SK-N-SH (cell line): ENCODE measurements around the gene TFAP2B. TPM values are rescaled to one million over a fixed set of nuclear protein-coding genes. Genes with fewer than 3 reads are reported as not detected.
A peak's percentile ranks its signal among the peaks of the same experiment; 100 is the strongest.

Experiments
- CTCF ChIA-PET: fragments of 300-600, 350-600 bp; formaldehyde crosslinking; extraction: SDS; loops from one replicate; lab custom pipeline; 2021; lab: Yijun Ruan, JAX
- POLR2A ChIA-PET: fragments of 350-600 bp; sonication (Branson Sonifier 250); formaldehyde crosslinking; extraction: SDS; loops from one replicate; lab custom pipeline; 2020; ENCODE audit warnings: antibody characterized with exemption, inconsistent platforms; lab: Yijun Ruan, JAX
- DNase-seq: peaks from one replicate; pipeline ENCODE4 v3.0.0; 2012
- H2AFZ ChIP-seq: fragments of 200-600 bp; sonication (generic); 2 replicates; pipeline ENCODE4 v1.8.1; 2016; ENCODE audit warnings: antibody characterized with exemption, mild to moderate bottlenecking, low read depth
- H3F3A ChIP-seq: fragments of 200-600 bp; sonication (generic); replicated peaks from 2 replicates; pipeline ENCODE3; 2016; ENCODE audit warnings: antibody characterized with exemption, mild to moderate bottlenecking; ENCODE audit not compliant: insufficient read depth
- H3K27ac ChIP-seq, 2 experiments: fragments of 200-500 bp in 1 of 2; fragments of 200-600 bp in 1 of 2; sonication (Bioruptor generic) in 1 of 2; sonication (generic), shearing (Covaris generic) in 1 of 2; 2 replicates each; pipeline versions ENCODE4 v1.5.1 to v1.6.1; 2014 to 2016; ENCODE audit warnings: low read depth in 2 of 2, inconsistent platforms in 1 of 2, low read length in 1 of 2, mild to moderate bottlenecking in 1 of 2, mixed read lengths in 1 of 2
- H3K27me3 ChIP-seq: fragments of 200-600 bp; sonication (generic), shearing (Covaris generic); 2 replicates; pipeline ENCODE4 v1.6.1; 2016; ENCODE audit warnings: mixed run types; ENCODE audit not compliant: insufficient read depth
- H3K36me3 ChIP-seq, 2 experiments: fragments of 200-500 bp in 1 of 2; fragments of 200-600 bp in 1 of 2; sonication (Bioruptor generic) in 1 of 2; sonication (generic) in 1 of 2; replicated peaks in 1 of 2; 2 replicates each; pipeline versions ENCODE3 to v1.5.1; 2014 to 2016; ENCODE audit warnings: low read length in 1 of 2, mild to moderate bottlenecking in 1 of 2; ENCODE audit not compliant: insufficient read depth in 2 of 2, control insufficient read depth in 1 of 2
- H3K4me1 ChIP-seq, 2 experiments: fragments of 200-500 bp in 1 of 2; fragments of 200-600 bp in 1 of 2; sonication (Bioruptor generic) in 1 of 2; sonication (generic), shearing (Covaris generic) in 1 of 2; 2 replicates each; pipeline versions ENCODE4 v1.5.1 to v1.6.1; 2014 to 2016; ENCODE audit warnings: low read depth in 1 of 2, low read length in 1 of 2, mixed run types in 1 of 2; ENCODE audit not compliant: insufficient read depth in 2 of 2, control insufficient read depth in 1 of 2
- H3K4me2 ChIP-seq: fragments of 200-600 bp; sonication (generic), shearing (Covaris generic); 2 replicates; pipeline ENCODE4 v1.6.1; 2017; ENCODE audit warnings: mixed run types
- H3K4me3 ChIP-seq, 2 experiments: fragments of 200-500 bp in 1 of 2; fragments of 200-600 bp in 1 of 2; sonication (Bioruptor generic) in 1 of 2; sonication (generic), shearing (Covaris generic) in 1 of 2; 2 replicates each; pipeline versions ENCODE4 v1.5.1 to v1.8.1; 2014 to 2016; ENCODE audit warnings: low read depth in 2 of 2, inconsistent platforms in 1 of 2, low read length in 1 of 2, mild to moderate bottlenecking in 1 of 2, mixed read lengths in 1 of 2, moderate library complexity in 1 of 2
- H3K79me2 ChIP-seq: fragments of 200-600 bp; sonication (generic); 2 replicates; pipeline ENCODE4 v1.8.1; 2017; ENCODE audit warnings: mild to moderate bottlenecking; ENCODE audit not compliant: insufficient read depth
- H3K9ac ChIP-seq: fragments of 200-600 bp; sonication (generic); 2 replicates; pipeline ENCODE4 v1.6.1; 2017; ENCODE audit warnings: mixed run types
- H3K9me2 ChIP-seq: fragments of 200-600 bp; sonication (generic); 2 replicates; pipeline ENCODE4 v1.6.1; 2017; ENCODE audit warnings: mixed run types
- H3K9me3 ChIP-seq: fragments of 200-600 bp; sonication (generic); 2 replicates; pipeline ENCODE4 v1.6.1; 2017; ENCODE audit warnings: mixed run types, mild to moderate bottlenecking, moderate library complexity
- H4K20me1 ChIP-seq: fragments of 200-600 bp; sonication (generic); 2 replicates; pipeline ENCODE4 v1.6.1; 2017; ENCODE audit warnings: mild to moderate bottlenecking, mixed run types; ENCODE audit not compliant: insufficient read depth
- CHD2 ChIP-seq: fragments of 150-350 bp; IDR thresholded peaks from 2 replicates; pipeline ENCODE4 v1.6.1; 2018; ENCODE audit warnings: low read length; ENCODE audit not compliant: partially characterized antibody
- CTCF ChIP-seq: fragments of 200-600 bp; sonication (generic); IDR thresholded peaks from 2 replicates; pipeline ENCODE4 v1.6.1; 2017; ENCODE audit warnings: antibody characterized with exemption, mild to moderate bottlenecking, moderate library complexity
- ELF1 ChIP-seq: IDR thresholded peaks from 2 replicates; pipeline ENCODE4 v1.4.0; 2012
- EP300 ChIP-seq, 2 experiments: IDR thresholded peaks; 2 replicates each; pipeline versions ENCODE4 v1.4.0 to v1.6.1; 2012; ENCODE audit warnings: borderline replicate concordance in 1 of 2, low read depth in 1 of 2, low read length in 1 of 2
- FOSL2 ChIP-seq: IDR thresholded peaks from 2 replicates; pipeline ENCODE4 v1.4.0; 2012; ENCODE audit warnings: low read depth, mild to moderate bottlenecking, moderate library complexity, borderline replicate concordance
- NRF1 ChIP-seq: IDR thresholded peaks from 2 replicates; pipeline ENCODE4 v1.6.1; 2012; ENCODE audit warnings: low read depth, mild to moderate bottlenecking, low read length
- PBX3 ChIP-seq: IDR thresholded peaks from 2 replicates; pipeline ENCODE4; 2012
- RCOR1 ChIP-seq: fragments of 150-350 bp; IDR thresholded peaks from 2 replicates; pipeline ENCODE4 v1.6.1; 2017; ENCODE audit warnings: antibody characterized with exemption, low read length
- REST ChIP-seq: IDR thresholded peaks from 2 replicates; pipeline ENCODE4 v1.6.1; 2012; ENCODE audit warnings: mild to moderate bottlenecking, low read depth, low read length, moderate library complexity
- SIN3A ChIP-seq: IDR thresholded peaks from 2 replicates; pipeline ENCODE4 v1.6.1; 2012; ENCODE audit warnings: low read depth, mild to moderate bottlenecking, low read length, moderate library complexity, borderline replicate concordance
- SMC3 ChIP-seq: IDR thresholded peaks from 2 replicates; pipeline ENCODE4 v1.6.1; 2012; ENCODE audit warnings: low read depth, low read length, improper control_type of control experiment
- TAF1 ChIP-seq: IDR thresholded peaks from 2 replicates; pipeline ENCODE4 v1.6.1; 2012; ENCODE audit warnings: low read depth, mild to moderate bottlenecking, low read length, moderate library complexity, borderline replicate concordance
- TCF12 ChIP-seq: IDR thresholded peaks from 2 replicates; pipeline ENCODE4 v1.4.0; 2012
- TEAD4 ChIP-seq: IDR thresholded peaks from 2 replicates; pipeline ENCODE4 v1.4.0; 2012; ENCODE audit warnings: mild to moderate bottlenecking, borderline replicate concordance; ENCODE audit not compliant: insufficient read depth
- WGBS: methylation state at CpG from one replicate; pipeline ENCODE4 v1.1.6; 2017; ENCODE audit warnings: low lambda C conversion rate; 5-methylcytosine and 5-hydroxymethylcytosine counted together
- polyA plus RNA-seq, 3 experiments: library from polyadenylated mRNA; depleted of rRNA; stranded (reverse); fragments of >200 nt; gene quantifications; 2 replicates each; pipeline ENCODE4 v1.2.3, GENCODE V29; 2012

The TFAP2B gene
- polyA plus RNA-seq, 1 of the 3 experiments (the other 2 are of a cell fraction) = 1.1 TPM

GRCh38 chr6:50846852-50847155 lies 28.1 kb downstream of the TFAP2B start (continued):
- TF ChIP-seq CTCF (no peak), CHD2 (no peak), RCOR1 (no peak), REST (no peak), FOSL2 (no peak), SMC3 (no peak), NRF1 (no peak), TAF1 (no peak), PBX3 (no peak), EP300 (IDR thresholded peaks at IDR 0.05; ENCODE audit: borderline replicate concordance in 1 of 2, low read depth in 1 of 2, low read length in 1 of 2) (no peak), ELF1 (no peak), TEAD4 (no peak)
- TF ChIP-seq, all 33 proteins: peak for 0

GRCh38 chr6:50847890-50848594 lies 29.4 kb downstream of the TFAP2B start:
- peaks cover 0 to 16% of the 10 kb centered on the region in 2 experiments for H3K36me3 ChIP-seq
- ChIA-PET POLR2A (no interaction called here), CTCF (interaction anchor here (1.0 to 2.6 kb wide), 3 partner anchors 10 to 1174 kb away, joined by 3 to 10 read pairs (median 3); no protein-coding TSS in a partner anchor)
- H3K9ac ChIP-seq = no peak overlapping the region
- DNase-seq = no peak
- H4K20me1 ChIP-seq = no peaks in the 10 kb centered on the region
- peaks cover 7% of the 10 kb centered on the region; the same call in 1 of the 2 replicates for H3K27me3 ChIP-seq
- no peaks in the 10 kb centered on the region for H3K9me3 ChIP-seq
- H3K4me2 ChIP-seq = no peak overlapping the region
- no peaks in the 10 kb centered on the region for H3F3A ChIP-seq
- 47% methylated on average over 7 of the region's 7 CpGs for WGBS
- peaks cover 0 to 19% of the 10 kb centered on the region in 2 experiments; a peak in 2 of 4 replicates for H3K4me1 ChIP-seq
- no peaks in the 10 kb centered on the region for H3K9me2 ChIP-seq
- peak overlapping the region in 1 of 2 experiments; percentile 93; a peak in 2 of 4 replicates for H3K27ac ChIP-seq
- no peak overlapping the region for H2AFZ ChIP-seq
- no peak for TF ChIP-seq EP300 (IDR thresholded peaks at IDR 0.05; ENCODE audit: borderline replicate concordance in 1 of 2, low read depth in 1 of 2, low read length in 1 of 2)
- TF ChIP-seq TCF12 = no peak
- TF ChIP-seq SIN3A = no peak
- TF ChIP-seq CTCF = no peak
- H3K79me2 ChIP-seq = no peaks in the 10 kb centered on the region
- H3K4me3 ChIP-seq = no peak overlapping the region
